ENCODE data around the gene ARID3C.

ARID3C gene

GRCh38 chr9:34620061-34620994, 8.5 kb downstream of the ARID3C start, which contains the start of gene DCTN3 (continued):
- no peak for TF ChIP-seq ZBTB11 (tag by site-specific recombination; conservative IDR thresholded peaks at IDR 0.05; ENCODE audit: low read depth)
- TF ChIP-seq ZEB2 (tag by site-specific recombination; IDR thresholded peaks at IDR 0.05): no peak
- no peak for TF ChIP-seq ZBTB49 (tag by site-specific recombination; IDR thresholded peaks at IDR 0.05; ENCODE audit: low read depth)
- peak; percentile 89 for TF ChIP-seq ZNF518A (tag by site-specific recombination; conservative IDR thresholded peaks at IDR 0.05; ENCODE audit: low read depth)
- no peak for TF ChIP-seq ZNF133 (tag by site-specific recombination; IDR thresholded peaks at IDR 0.05)
- TF ChIP-seq ZNF146 (tag by site-specific recombination; IDR thresholded peaks at IDR 0.05): no peak
- TF ChIP-seq ZNF610 (tag by site-specific recombination; IDR thresholded peaks at IDR 0.05; ENCODE audit: borderline replicate concordance): no peak
- peak; percentile 94 for TF ChIP-seq SP2 (tag by site-specific recombination; IDR thresholded peaks at IDR 0.05)
- no peak for TF ChIP-seq ZBTB48 (tag by site-specific recombination; IDR thresholded peaks at IDR 0.05)
- TF ChIP-seq ZNF707 (tag by site-specific recombination; IDR thresholded peaks at IDR 0.05): no peak
- TF ChIP-seq MZF1 (tag by site-specific recombination; IDR thresholded peaks at IDR 0.05; ENCODE audit: borderline replicate concordance): no peak
- peak; percentile 59; the same call in 1 of the 2 replicates for TF ChIP-seq ATF2 (tag by site-specific recombination; IDR thresholded peaks at IDR 0.05; ENCODE audit: low read depth)
- peak; percentile 14; the same call in 1 of the 2 replicates for TF ChIP-seq ZNF335 (tag by site-specific recombination; conservative IDR thresholded peaks at IDR 0.05)
- peak; percentile 14; the same call in 1 of the 2 replicates for TF ChIP-seq ZXDB (tag by site-specific recombination; IDR thresholded peaks at IDR 0.05)
